ENCODE data around the gene SLC26A5.

Gene SLC26A5

GRCh38 chr7:103343758-103344452 lies 102.1 kb downstream of the SLC26A5 start:
- no peak for DNase-seq (ENCODE audit: extremely low read depth, low read depth)
- no peak for TF ChIP-seq CTCF (IDR thresholded peaks at IDR 0.05; ENCODE audit: low read depth, low read length)

DNA sequence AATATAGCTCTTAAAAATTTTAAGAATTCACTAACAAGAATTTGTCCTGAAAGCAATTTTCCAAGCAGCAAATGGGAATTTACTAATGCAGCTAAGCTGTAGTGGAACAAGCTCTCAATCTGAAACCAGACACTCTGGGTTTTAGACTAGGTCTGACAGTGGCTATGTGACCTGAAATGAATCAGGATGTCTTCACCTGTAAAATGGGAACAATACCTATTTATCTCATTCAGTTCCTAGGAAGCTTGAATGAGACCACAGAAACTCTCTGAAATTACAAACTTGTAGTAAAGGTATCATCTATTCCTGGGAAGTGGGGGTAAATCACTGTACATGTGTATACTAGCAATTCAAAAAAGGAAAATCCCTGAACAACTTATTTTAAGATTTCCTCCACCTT lies 102.7 kb downstream of the SLC26A5 start:
- no peak for TF ChIP-seq CTCF (IDR thresholded peaks at IDR 0.05; ENCODE audit: low read depth, low read length)
- DNase-seq (ENCODE audit: extremely low read depth, low read depth): no peak

GRCh38 chr7:103341466-103341865 lies 104.5 kb downstream of the SLC26A5 start:
- no peak for DNase-seq (ENCODE audit: extremely low read depth, low read depth)
- TF ChIP-seq CTCF (IDR thresholded peaks at IDR 0.05; ENCODE audit: low read depth, low read length): no peak

DNA sequence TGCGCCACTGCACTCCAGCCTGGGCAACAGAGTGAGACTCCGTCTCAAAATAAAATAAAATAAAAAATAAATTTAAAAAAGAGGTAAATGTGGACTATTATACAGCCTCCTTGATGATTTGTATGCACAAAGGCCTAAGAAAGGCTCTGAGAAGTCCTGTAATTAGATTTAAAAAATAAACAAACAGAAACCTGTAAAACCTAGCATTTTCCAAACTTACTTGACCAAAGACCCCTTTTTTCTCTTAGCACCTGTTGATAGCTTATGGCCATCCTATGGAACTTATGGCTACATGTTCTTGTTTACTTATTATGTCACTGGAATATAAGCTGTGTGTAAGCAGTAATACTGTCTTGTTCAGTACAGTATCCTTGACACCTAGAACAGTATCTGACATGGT lies 107.1 kb downstream of the SLC26A5 start:
- TF ChIP-seq CTCF (IDR thresholded peaks at IDR 0.05; ENCODE audit: low read depth, low read length): no peak
- DNase-seq (ENCODE audit: extremely low read depth, low read depth): no peak

- TF ChIP-seq CTCF (IDR thresholded peaks at IDR 0.05; ENCODE audit: low read depth, low read length): no peak
- no peak for DNase-seq (ENCODE audit: extremely low read depth, low read depth)
These were observed 109.2 kb downstream of the SLC26A5 start for GRCh38 chr7:103336761-103337160.

- DNase-seq (ENCODE audit: extremely low read depth, low read depth): no peak
- TF ChIP-seq CTCF (IDR thresholded peaks at IDR 0.05; ENCODE audit: low read depth, low read length): no peak
These were observed 120.3 kb downstream of the SLC26A5 start for GRCh38 chr7:103325744-103326143.
